ENCODE data around the gene PLCB2. TPM values are rescaled to one million over a fixed set of nuclear protein-coding genes. Genes with fewer than 3 reads are reported as not detected.

PLCB2 gene
- polyA plus RNA-seq, 3 donors, result 9.0 to 10.8 (median 10.4) TPM

DNA sequence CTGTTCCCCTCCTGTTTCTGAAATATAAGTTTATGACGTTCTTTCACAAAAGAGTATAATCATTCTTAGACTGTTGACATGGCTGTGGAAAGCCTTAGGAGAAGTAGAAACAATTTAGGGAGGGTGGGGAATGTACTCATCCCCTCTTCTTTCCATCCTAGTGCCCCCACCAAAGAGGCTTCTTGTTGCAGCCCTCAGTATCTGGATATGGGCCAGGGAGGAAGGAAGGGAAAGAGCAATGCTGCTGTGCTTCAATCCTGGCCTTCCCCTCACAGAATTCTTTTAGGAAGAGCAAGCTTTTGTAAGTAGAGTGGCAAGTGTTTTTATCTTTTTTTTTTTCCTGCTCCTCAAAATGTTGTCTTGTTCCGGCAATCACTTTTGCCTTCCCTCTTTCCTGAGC, 17.5 kb upstream of the PLCB2 start:
- no peak for DNase-seq

DNA sequence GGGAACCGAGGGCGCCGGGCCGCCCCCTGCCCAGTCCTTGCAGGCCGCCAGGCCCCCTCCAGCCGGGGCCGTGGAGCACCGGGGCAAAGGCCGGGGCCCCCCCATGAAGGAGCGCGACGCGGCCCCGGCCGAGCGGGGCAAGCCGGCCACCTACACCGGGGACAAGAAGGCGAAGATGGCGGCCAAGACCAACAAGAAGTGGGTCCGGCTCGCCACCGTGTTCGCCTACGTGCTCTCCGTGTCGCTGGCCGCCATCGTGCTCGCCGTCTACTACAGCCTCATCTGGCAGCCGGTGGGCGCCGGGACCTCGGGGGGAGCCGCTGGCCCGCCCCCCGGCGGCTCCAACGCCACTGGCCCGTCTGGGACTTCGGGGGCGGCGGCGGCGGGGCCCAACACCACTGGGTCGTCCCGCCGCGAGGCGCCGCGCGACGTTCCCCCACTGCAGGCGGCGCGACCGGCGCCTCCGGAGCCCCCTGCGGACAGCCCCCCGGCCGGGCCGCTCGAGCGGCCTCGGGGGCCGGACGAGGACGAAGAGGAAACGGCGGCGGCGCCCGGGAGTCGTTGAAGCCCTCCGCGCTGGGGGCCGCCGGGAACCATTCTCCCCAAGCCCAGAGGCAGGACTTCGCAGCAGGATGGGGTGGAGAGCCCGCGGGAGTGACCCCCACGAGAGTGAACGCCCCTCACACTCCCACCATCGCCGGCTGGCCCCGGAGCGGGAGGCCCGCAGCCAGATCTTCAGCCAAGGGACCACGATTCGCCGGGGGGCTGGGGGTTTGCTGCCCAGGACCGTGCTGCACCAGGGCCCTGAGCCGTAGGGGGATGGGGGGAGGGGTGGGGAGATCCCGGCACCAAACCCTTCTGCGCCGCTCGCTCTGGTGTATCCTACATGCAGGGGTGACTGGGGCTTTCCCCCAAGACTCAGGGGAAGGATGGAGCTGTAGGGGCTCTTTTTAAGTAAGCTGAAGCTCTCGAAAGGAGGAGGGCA, 16.5 kb upstream of the PLCB2 start:
- no peak for DNase-seq

GRCh38 chr15:40323239-40323952, 15.7 kb upstream of the PLCB2 start, which contains the start of gene INAFM2:
Gene INAFM2 (plus strand): TSS chr15:40323692. CDS start chr15:40324056, 364 bp downstream.
- DNase-seq, result peak; percentile 96

DNA sequence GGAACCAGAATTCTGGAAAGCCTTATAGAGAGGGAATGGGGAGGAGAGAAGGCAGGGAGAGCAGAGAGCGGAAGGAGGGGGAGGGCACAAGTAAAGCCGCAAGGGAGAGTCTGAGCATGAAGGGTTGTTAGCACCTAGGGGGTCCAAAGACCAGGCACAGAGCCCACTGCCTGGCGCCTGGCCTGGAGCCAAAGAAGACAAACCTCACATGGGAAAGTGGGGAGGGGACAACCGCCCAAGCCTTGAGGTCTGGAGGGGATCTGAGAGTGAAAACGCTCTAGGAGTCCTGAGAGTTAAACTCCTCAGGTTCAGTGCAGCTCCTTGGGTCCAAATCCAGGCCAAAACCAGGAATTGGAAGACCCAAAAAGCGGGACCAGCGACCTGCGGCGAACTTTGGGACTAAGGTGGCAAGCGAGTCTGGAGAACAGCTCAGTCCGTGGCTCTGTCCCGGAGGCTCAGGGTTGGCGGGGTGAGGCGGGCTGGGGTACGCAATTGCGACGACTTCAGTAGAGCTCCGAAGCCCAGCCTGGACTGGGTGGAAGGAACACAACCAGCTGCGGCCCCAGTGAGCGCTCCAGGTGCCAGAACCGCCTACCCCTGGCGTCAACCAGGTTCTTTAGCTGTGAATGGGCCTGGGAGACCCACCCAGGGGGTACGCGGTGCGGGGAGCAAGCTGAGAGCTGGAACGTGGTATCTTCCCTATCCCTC, 14.9 kb upstream of the PLCB2 start:
- no peak for DNase-seq

- no peak for DNase-seq
Observed at GRCh38 chr15:40320931-40321371, 13.2 kb upstream of the PLCB2 start.

GRCh38 chr15:40320409-40320808, 12.7 kb upstream of the PLCB2 start:
- no peak for DNase-seq

- no peak for DNase-seq
Observed at GRCh38 chr15:40317580-40317979, 9.8 kb upstream of the PLCB2 start.

- DNase-seq, result no peak
Observed at GRCh38 chr15:40316931-40317330, 9.2 kb upstream of the PLCB2 start.

GRCh38 chr15:40314723-40315276, 7.1 kb upstream of the PLCB2 start:
- DNase-seq, result no peak

- DNase-seq, result peak; percentile 28
Observed at GRCh38 chr15:40313531-40314398, 6.0 kb upstream of the PLCB2 start.

GRCh38 chr15:40312370-40313158, 4.8 kb upstream of the PLCB2 start:
- DNase-seq, result no peak

DNA sequence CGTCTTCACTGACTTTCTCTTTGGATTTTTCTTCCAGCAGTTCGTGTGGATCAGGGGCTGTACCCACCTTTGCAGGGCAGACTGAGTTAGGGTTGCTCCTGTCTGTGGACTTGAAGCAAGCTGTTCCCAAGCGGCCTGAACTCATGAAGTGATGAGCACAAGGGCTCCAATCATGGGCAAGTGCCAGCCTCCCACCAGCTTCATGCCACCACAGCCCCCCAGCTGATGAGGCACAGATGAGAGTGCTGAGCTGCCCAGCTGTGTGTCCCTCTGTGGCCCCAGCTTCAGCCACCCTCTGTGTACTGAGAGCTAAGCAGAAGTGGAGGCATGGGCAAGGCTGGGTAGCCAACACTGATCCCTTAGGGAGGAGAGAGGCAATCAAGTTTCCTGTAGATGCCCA, 3.3 kb upstream of the PLCB2 start:
- no peak for DNase-seq

GRCh38 chr15:40310001-40310959, 2.5 kb upstream of the PLCB2 start:
- DNase-seq, result peak; percentile 38

- no peak for DNase-seq
Observed at GRCh38 chr15:40309344-40309862, 1.7 kb upstream of the PLCB2 start.

DNA sequence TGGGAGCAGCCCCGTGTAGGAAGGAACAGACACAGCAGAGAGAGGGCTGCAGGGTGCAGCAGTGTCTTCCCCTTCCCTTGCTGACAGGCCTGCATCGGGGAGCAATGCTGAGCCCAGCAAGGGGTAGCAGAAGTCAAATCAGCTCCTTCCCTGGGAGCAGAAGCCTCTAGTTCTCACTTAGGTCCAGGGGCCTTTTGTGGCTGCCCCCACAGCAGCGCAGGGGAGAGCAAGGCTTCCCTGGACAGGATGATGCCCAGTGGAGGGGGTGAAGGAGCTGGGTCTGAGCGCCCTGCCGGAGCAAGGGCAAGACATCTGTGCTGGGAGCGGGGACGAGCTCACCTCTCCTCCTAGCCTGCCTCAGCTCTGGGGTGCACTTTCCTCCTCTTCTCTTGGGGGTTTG, 827 bp downstream of the PLCB2 start:
- no peak for DNase-seq

- DNase-seq, result no peak
Observed at GRCh38 chr15:40306371-40306770, 1.4 kb downstream of the PLCB2 start.

GRCh38 chr15:40305281-40305680, 2.5 kb downstream of the PLCB2 start:
- DNase-seq, result no peak

DNA sequence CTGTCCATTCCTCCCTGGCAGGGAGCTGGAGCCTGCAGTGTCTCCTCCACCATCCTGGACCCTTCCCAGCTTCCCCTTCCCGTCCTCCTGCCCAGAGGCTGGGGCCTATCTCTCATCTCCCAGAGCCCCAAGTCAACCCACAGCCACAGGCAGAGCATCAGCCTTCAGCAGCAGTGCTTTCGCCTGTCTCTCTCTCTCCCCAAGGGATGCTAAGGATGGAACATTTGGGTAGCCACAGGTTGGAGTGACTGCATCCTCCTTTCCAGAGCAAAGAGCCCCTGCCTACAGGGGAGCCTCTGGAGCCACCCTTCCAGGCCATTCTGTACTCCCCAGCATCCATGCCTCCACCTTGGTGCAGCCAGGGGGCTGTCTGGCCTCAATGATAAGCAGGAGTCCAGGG, 4.2 kb downstream of the PLCB2 start:
- no peak for DNase-seq

DNA sequence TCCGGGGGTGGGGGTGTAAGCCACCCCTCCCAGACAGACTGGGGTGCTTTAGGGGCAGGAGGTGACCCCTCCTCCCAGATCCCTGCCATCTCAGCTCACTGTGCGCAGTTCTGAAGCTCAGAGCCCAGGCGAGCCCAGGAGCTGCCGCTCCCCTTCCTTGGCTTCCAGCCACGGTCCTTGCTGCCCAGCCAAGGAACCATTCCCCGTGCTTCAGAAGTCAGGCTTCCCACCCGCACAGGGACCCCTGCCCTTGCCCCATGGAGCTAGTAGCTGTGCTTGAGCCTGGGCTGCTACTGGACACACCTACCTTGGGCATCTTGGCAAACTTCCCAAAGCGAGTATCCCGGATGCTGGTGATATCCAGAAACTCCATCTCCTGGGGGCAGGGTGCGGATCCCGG, 4.8 kb downstream of the PLCB2 start:
- no peak for DNase-seq
